Activated naive CD4-positive, alpha-beta T cell treated with anti-CD3 and anti-CD28 coated beads, Interleukin-2, amount 50 U/mL, for 24 hours (primary cell): ENCODE data around the gene F10.
"Not testable (repeated sequence)": the region's sequence is repeated elsewhere in the genome, so short reads cannot be mapped to it uniquely, and the experiment has no call there.

Source experiments
- H3K27ac Mint-ChIP-seq: one replicate; pipeline ENCODE4 v1.8.0; 2021; ENCODE audit warnings: mild to moderate bottlenecking, mixed read lengths
- H3K27me3 Mint-ChIP-seq: one replicate; pipeline ENCODE4 v1.8.0; 2021; ENCODE audit warnings: mixed read lengths
- H3K36me3 Mint-ChIP-seq: one replicate; pipeline ENCODE4 v1.8.0; 2021; ENCODE audit warnings: mixed read lengths
- H3K4me1 Mint-ChIP-seq: one replicate; pipeline ENCODE4 v1.8.0; 2021; ENCODE audit warnings: mixed read lengths
- H3K4me3 Mint-ChIP-seq: one replicate; pipeline ENCODE4 v1.8.0; 2021; ENCODE audit warnings: mild to moderate bottlenecking, mixed read lengths
- H3K9me3 Mint-ChIP-seq: one replicate; pipeline ENCODE4 v1.8.0; 2021; ENCODE audit warnings: mixed read lengths

The F10 gene

DNA sequence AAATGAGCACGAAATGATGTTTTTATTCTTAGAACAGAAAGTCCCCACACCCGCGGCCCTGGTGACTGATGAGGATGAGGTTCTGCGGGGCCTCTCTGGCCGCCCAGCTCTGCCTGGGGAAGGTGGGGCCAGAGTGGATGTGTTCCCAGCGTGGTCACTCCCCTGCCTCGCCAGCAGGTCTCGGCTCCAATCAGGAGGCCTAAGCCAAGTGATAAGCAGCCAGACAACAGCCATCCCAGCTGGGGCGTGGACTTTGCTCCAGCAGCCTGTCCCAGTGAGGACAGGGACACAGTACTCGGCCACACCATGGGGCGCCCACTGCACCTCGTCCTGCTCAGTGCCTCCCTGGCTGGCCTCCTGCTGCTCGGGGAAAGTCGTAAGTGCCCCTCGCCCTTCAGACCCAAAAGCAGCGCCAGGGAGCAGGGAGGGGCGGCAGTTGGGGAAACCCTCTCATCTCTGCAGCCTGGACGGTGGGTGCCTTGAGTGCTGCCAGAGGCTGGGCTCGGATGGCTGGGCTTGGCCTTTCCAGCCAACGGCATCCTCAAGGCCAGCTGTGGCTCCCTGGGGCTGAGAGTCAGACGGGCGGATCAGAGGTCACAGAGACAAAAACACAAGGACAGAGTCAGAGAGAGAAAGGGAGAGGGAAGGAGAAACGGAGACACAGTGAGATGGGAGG lies at the start of gene F10:
Gene F10 (plus strand): TSS at position 250 of the 676 bp plus-strand sequence. CDS start 57 bp downstream, at position 307.
- Mint-ChIP-seq H3K27ac (no peak within 1 kb of the TSS), H3K4me3 (no peak within 1 kb of the TSS)

DNA sequence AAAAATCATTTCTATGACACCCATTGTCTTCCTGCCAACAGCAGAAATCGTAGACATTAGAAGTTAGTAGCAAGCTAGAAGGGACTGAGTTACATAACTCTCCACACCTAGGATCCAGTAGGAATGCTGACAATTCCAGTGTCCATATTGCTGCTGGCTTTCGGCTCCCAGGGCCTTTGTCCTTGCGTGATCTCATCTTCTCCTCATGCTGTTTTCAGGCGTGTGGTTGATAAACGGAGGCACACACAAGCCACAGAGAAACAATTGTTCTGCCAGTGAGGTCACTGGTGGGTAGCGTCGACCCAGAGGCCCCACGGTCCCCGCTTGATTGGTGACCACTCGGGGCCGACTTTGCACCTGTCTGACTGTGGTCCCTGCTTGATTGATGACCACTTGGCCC lies 48.7 kb upstream of the F10 start:
- peaks cover 16% of the 10 kb centered on the region for H3K36me3 Mint-ChIP-seq

More for the DNA sequence above, at the start of gene F10:
- H3K27me3 Mint-ChIP-seq, result peaks cover 2% of the 10 kb centered on the region
- H3K4me1 Mint-ChIP-seq, result no peaks in the 10 kb centered on the region
- no peaks in the 10 kb centered on the region for H3K9me3 Mint-ChIP-seq
- H3K36me3 Mint-ChIP-seq, result no peaks in the 10 kb centered on the region

DNA sequence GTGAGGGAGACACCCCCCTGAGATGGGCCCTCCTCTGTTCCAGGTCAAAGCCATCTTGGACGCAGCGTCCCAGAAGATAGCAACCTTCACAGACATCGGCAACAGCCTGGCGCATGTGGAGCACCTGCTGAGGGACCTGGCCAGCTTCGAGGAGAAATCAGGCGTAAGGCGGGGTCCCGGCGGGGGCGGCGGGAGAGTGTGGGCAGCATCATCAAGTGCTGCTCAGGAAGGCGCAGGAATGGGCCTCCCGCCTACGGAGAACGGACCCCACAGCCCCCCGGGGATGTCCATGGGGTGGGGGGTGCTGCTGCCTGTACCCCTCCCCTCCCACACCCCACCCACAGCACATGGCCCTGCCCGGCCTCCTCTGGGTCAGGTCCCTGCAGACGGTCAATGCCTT lies 48.2 kb upstream of the F10 start:
- no peak overlapping the region for H3K27ac Mint-ChIP-seq
- no peaks in the 10 kb centered on the region for H3K27me3 Mint-ChIP-seq
- H3K9me3 Mint-ChIP-seq, result no peaks in the 10 kb centered on the region
- no peaks in the 10 kb centered on the region for H3K4me1 Mint-ChIP-seq
- peaks cover 16% of the 10 kb centered on the region for H3K36me3 Mint-ChIP-seq
- H3K4me3 Mint-ChIP-seq, result no peak overlapping the region

More for the DNA sequence above, 48.7 kb upstream of the F10 start:
- H3K27me3 Mint-ChIP-seq, result no peaks in the 10 kb centered on the region
- no peak overlapping the region for H3K4me3 Mint-ChIP-seq
- no peaks in the 10 kb centered on the region for H3K9me3 Mint-ChIP-seq
- H3K27ac Mint-ChIP-seq, result no peak overlapping the region
- no peaks in the 10 kb centered on the region for H3K4me1 Mint-ChIP-seq

DNA sequence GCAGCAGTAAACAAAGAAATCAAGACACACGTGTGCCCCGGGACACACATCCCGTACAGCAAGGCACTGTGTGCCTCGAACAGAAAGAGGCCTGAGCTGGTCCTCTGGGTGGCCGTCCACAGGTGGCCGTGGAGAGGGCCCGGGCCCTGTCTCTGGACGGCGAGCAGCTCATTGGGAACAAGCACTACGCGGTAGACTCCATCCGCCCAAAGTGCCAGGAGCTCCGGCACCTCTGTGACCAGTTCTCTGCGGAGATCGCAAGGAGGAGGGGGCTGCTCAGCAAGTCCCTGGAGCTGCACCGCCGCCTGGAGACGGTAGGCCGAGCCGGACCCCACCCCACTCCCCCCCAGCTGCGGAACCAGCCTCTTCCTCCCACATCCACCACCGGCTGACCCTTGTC lies 47.7 kb upstream of the F10 start:
- Mint-ChIP-seq H3K4me3 (no peak overlapping the region), H3K36me3 (peaks cover 16% of the 10 kb centered on the region), H3K27me3 (no peaks in the 10 kb centered on the region), H3K9me3 (no peaks in the 10 kb centered on the region), H3K27ac (no peak overlapping the region), H3K4me1 (no peaks in the 10 kb centered on the region)

DNA sequence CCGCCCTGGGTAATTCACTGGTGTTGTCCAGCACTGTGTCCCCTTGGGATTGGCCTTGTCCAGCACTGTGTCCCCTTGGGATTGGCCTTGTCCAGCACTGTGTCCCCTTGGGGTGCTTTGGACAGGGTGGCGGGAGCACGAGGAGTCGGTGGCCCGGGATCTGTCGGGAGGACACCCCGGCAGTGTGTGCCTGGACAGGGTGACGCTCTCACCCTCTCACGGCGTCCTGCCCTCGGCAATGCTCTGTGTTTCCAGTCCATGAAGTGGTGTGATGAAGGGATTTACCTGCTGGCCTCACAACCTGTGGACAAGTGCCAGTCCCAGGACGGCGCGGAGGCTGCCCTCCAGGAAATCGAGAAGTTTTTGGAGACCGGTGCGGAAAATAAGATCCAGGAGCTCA lies 46.9 kb upstream of the F10 start:
- H3K36me3 Mint-ChIP-seq, result peaks cover 16% of the 10 kb centered on the region
- no peaks in the 10 kb centered on the region for H3K9me3 Mint-ChIP-seq
- no peak overlapping the region for H3K4me3 Mint-ChIP-seq
- no peaks in the 10 kb centered on the region for H3K27me3 Mint-ChIP-seq
- H3K27ac Mint-ChIP-seq, result no peak overlapping the region
- H3K4me1 Mint-ChIP-seq, result no peaks in the 10 kb centered on the region

DNA sequence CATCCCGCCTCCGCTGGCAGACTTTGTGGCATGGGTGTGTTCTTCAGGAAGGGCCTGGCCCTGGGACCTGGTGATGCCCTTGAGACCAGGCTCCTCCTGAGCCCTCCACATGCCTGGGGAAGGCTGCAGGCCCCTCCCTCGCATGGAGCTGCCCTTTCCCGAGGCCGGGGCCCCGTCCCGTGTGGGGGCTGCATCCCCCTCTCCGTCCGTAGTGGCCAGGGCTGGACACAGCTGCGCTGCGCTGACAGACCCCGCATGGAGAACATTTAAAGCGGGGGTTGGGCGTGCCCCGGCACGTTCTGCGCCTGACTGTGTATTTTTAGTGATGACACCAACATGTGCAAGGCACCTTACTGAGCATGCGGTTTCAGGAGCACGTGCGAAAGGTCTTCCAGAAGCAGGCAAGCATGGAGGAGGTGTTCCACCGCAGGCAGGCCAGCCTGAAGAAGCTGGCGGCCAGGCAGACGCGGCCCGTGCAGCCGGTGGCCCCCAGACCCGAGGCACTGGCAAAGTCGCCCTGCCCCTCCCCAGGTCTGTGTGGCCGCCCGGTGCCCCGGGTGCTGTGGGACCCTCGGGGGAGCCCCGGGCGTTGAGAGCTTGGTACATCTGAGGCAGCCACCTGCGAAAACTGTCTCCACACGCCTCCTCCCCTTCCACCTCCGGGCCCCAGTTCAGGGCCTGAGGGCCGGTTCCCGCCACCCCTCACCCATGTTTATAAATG lies 45.8 kb upstream of the F10 start:
- Mint-ChIP-seq H3K4me1 (no peaks in the 10 kb centered on the region), H3K36me3 (peaks cover 9% of the 10 kb centered on the region), H3K4me3 (no peak overlapping the region), H3K9me3 (no peaks in the 10 kb centered on the region), H3K27me3 (no peaks in the 10 kb centered on the region), H3K27ac (no peak overlapping the region)

DNA sequence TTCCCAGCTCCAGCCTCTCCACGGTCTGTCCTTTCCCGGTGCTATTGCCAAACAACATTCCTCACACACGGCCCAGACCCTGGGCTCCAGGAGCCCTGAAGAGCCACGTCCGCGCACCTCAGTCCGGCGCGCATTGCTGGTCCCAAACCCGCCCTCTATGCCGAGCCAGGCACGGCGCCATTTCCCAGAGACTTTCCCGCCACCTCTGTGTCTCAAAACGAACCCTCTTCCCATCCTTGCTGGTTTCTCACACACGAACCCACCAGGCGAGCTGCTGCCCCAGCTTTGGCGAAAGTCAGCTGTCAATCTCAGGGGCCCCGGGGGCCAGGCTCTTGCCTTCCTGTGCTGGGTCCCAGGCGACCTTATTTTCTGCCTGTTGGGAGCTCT lies 45.0 kb upstream of the F10 start:
- Mint-ChIP-seq H3K27ac (no peak overlapping the region), H3K9me3 (no peaks in the 10 kb centered on the region), H3K36me3 (peaks cover 4% of the 10 kb centered on the region), H3K4me1 (no peaks in the 10 kb centered on the region), H3K4me3 (no peak overlapping the region), H3K27me3 (no peaks in the 10 kb centered on the region)

DNA sequence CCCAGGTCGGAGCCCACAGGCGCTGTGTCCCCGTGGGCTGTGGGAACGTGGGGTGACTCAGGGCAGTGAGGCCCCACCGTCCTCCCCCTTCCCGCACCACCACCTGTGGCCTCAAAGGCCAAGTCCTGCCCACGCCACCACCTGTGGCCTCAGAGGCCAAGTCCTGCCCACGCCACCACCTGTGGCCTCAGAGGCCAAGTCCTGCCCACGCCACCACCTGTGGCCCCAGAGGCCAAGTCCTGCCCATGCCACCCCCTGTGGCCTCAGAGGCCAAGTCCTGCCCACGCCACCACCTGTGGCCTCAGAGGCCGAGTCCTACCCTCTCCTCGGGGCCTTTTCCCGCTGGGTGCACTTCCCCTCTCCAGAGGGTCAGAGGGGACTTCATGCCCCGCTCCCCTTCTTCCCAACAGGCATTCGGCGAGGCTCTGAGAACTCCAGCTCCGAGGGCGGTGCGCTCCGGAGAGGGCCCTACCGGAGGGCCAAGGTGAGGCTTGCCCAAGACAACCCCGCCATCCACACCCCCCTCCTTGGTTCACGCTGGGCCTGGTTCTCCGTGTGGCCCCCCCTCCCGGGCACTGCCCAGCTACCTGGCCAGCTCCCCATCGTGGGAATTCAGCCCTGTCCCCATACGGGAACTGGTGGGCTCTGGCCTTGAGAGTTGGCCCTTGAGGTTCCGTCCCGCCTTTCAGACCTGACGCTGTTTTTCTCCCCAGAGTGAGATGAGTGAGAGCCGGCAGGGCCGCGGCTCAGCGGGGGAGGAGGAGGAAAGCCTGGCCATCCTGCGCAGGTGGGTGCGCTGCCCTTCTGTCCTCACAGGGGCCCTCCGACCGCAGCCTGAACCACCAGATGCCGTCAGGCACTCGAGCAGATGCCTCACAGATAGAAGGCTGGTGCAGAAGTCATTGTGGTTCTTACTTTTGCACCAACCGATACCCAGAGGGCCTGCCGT lies 44.4 kb upstream of the F10 start:
- H3K36me3 Mint-ChIP-seq, result no peaks in the 10 kb centered on the region
- no peak overlapping the region for H3K4me3 Mint-ChIP-seq
- no peak overlapping the region for H3K27ac Mint-ChIP-seq
- H3K27me3 Mint-ChIP-seq, result no peaks in the 10 kb centered on the region
- H3K9me3 Mint-ChIP-seq, result no peaks in the 10 kb centered on the region
- no peaks in the 10 kb centered on the region for H3K4me1 Mint-ChIP-seq

DNA sequence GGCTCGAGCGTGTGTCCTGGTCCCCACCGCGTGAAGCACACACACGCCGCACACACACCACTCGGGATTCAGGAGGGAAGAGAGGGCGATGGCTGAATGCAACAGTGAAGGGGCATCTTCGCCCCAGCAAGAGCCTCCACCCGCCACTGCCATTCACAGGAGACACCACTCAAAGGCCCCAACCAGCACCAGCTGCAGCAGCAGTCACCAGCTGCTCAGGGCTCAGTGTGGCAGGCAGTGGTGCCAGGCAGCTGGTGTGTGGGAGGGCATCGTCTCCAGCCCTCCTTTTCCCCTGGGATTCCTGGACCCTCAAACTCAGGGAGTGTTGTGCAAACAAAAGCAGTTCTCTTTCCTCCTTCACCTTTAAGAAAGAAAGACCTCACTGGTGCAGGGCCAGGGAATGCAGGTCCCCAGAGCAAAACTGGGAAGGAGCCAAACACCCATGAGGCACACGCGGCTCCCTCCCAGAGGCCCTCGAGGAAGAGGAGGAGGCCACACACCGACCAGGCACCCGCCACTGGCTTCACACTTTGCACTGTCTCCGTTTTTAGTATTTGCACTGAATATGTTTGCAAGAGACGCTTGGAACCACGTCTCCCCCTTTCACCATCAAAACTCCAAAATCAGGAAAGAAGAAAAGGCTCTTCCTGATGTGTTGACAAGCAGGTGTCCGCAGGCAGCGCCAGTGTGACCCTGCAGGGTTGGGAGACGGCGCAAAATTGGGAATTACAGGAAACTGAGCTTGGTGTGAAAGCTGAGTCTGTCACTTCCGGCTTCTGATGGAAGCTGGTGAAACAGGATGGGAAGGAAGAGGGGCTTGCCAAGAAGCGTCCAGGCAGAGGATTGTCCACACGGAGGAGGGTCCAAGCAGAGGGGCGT lies 43.5 kb upstream of the F10 start:
- H3K27me3 Mint-ChIP-seq, result no peaks in the 10 kb centered on the region
- no peaks in the 10 kb centered on the region for H3K4me1 Mint-ChIP-seq
- no peak overlapping the region for H3K27ac Mint-ChIP-seq
- H3K9me3 Mint-ChIP-seq, result no peaks in the 10 kb centered on the region
- no peak overlapping the region for H3K4me3 Mint-ChIP-seq
- no peaks in the 10 kb centered on the region for H3K36me3 Mint-ChIP-seq

DNA sequence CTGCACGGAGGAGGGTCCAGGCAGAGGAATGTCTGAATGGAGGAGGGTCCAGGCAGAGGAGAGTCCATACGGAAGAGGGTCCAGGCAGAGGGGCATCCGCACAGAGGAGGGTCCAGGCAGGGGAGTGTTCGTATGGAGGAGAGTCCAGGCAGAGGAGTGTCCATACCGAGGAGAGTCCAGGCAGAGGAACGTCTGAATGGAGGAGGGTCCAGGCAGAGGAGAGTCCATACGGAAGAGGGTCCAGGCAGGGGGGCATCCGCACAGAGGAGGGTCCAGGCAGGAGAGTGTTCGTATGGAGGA lies 42.9 kb upstream of the F10 start:
- H3K4me1 Mint-ChIP-seq, H3K27me3 Mint-ChIP-seq, H3K36me3 Mint-ChIP-seq, H3K4me3 Mint-ChIP-seq, H3K9me3 Mint-ChIP-seq, H3K27ac Mint-ChIP-seq: not testable (repeated sequence)

DNA sequence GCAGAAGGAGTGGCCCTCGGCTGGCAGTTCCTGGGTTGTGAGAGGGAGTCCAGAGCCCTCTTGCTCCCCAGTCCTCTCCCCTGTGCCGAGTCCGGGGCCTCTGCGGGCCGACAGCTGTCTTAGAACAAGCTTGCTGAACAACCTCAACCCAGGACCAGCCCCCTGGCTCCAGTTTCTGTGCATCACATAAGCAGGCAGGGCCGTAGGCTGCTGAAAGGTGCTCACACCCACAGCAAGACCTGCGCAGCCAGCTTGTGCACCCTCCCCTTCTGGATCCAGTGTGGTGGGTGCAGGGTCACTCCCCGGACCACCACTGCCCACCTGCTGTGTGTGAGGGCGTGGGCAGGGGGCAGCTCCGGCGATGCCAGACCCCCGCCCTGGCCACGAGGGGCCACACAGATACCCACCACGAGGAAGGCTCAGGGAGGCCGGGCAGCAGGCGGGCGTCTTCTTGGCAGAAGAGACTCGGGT lies 42.2 kb upstream of the F10 start:
- Mint-ChIP-seq H3K4me3 (no peak overlapping the region), H3K36me3 (no peaks in the 10 kb centered on the region), H3K9me3 (no peaks in the 10 kb centered on the region), H3K27ac (no peak overlapping the region), H3K27me3 (no peaks in the 10 kb centered on the region), H3K4me1 (no peaks in the 10 kb centered on the region)

DNA sequence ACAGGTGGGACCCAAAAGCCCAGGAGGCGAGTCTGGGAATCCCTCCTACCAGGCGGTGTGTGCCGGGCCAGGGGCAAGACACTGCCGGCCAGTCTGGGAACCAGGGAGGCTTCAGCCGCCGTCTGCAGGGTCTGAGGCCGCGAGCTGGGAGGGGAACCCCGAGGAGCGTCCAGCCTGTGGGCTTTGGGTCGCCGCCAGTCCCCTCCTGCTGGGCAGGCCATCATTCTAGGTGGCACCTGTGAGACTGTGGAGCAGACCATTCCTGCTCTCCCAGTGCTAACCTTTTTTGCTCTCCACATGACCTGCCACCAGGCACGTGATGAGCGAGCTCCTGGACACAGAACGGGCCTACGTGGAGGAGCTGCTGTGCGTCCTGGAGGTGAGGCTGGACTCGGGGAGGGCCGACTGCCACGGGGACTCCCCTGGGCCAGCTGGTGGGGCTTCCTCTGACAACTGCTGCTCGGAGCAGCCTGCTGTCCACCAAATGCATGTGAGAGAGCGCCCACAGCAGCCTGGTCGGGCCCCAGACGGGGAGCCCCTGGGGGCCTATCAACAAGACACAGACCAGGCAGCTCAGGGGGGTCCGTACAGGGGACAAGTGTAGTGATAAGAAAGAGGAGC lies 41.6 kb upstream of the F10 start:
- Mint-ChIP-seq H3K36me3 (no peaks in the 10 kb centered on the region), H3K4me3 (no peak overlapping the region), H3K9me3 (no peaks in the 10 kb centered on the region), H3K4me1 (no peaks in the 10 kb centered on the region), H3K27ac (no peak overlapping the region), H3K27me3 (no peaks in the 10 kb centered on the region)

DNA sequence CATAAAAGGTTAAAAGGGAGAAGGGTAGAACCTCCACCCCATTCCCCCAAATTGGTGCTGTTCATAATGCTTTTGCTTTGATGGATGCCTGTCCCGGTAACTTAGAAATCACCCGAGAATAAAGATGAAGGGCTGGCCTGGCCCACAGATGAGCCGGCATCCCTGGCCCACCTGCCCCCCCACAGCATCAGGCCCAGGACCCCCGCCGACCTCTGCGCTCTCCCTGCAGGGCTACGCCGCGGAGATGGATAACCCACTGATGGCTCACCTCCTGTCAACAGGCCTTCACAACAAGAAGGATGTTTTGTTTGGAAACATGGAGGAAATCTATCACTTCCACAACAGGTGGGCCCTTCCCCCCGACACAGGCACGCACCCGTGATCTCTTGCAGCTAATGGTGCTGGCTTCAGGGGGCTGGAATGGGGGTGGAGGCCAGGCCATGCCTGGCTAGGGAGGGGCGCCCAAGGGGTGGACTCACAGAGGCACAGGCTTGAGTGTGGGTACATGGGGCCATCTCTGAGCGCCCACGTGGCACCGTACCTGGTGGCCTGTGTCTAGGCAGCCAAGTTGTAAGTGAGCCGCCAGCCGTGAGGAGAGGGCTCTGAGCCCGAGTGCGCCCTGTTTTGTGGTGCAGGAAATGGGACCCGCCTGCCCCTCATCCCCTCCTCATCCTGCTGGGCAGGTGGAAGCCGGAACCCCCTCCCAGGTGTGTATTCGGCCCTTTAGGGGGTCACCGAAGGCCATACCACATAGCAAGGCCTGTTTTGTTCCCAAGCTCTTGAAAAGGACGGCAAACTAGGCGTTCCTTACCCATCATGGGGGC lies 40.2 kb upstream of the F10 start:
- H3K9me3 Mint-ChIP-seq, result no peaks in the 10 kb centered on the region
- no peaks in the 10 kb centered on the region for H3K27me3 Mint-ChIP-seq
- no peak overlapping the region for H3K4me3 Mint-ChIP-seq
- H3K4me1 Mint-ChIP-seq, result no peaks in the 10 kb centered on the region
- H3K36me3 Mint-ChIP-seq, result no peaks in the 10 kb centered on the region
- no peak overlapping the region for H3K27ac Mint-ChIP-seq

DNA sequence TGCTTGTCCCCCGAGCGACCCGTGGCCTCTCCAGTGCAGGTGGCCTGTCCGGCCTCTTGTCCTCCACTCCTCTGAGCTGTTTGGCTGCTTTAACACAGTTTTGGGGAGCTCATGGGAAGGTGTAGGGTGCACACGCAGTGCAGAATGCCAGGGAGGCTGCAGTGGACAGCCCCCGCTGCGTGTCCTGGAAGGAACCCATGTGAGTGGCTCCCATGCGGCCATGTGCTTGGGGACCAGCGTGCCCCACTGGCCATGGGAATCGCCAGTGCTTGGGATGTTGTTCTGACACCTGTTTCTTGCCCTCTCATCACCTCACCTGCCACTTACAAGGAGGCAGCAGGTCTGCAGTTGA lies 39.6 kb upstream of the F10 start:
- H3K4me3 Mint-ChIP-seq, result no peak overlapping the region
- H3K27me3 Mint-ChIP-seq, result no peaks in the 10 kb centered on the region
- no peaks in the 10 kb centered on the region for H3K4me1 Mint-ChIP-seq
- no peaks in the 10 kb centered on the region for H3K36me3 Mint-ChIP-seq
- H3K27ac Mint-ChIP-seq, result no peak overlapping the region
- H3K9me3 Mint-ChIP-seq, result no peaks in the 10 kb centered on the region
